Stomach (tissue), 4 donors: ENCODE data around the gene GREM2.

Source experiments
- EP300 ChIP-seq: sonication (generic); formaldehyde crosslinking; IDR thresholded peaks from one replicate; pipeline ENCODE4 v1.6.1; 2017; ENCODE audit warnings: antibody characterized with exemption
- POLR2A ChIP-seq, 4 donors: fragments of 450-650 bp; IDR thresholded peaks; one replicate each; pipeline ENCODE4 v1.6.1; 2016; ENCODE audit warnings: antibody characterized with exemption in 4 of 4, control low read depth in 2 of 4, mild to moderate bottlenecking in 1 of 4, moderate library complexity in 1 of 4
- TF ChIP-seq, protein P1 (sequence below), 7 experiments: fragments of 450-650 bp in 4 of 7; fragments of 200-600 bp in 3 of 7; sonication (generic) in 3 of 7; IDR thresholded peaks; one replicate each; pipeline ENCODE4 v1.5.1; 2016 to 2019; ENCODE audit warnings: antibody characterized with exemption in 7 of 7, control low read depth in 2 of 7, mild to moderate bottlenecking in 1 of 7

GRCh38 chr1:240559781-240560180, 52.2 kb downstream of the GREM2 start:
- TF ChIP-seq, protein P1, sequence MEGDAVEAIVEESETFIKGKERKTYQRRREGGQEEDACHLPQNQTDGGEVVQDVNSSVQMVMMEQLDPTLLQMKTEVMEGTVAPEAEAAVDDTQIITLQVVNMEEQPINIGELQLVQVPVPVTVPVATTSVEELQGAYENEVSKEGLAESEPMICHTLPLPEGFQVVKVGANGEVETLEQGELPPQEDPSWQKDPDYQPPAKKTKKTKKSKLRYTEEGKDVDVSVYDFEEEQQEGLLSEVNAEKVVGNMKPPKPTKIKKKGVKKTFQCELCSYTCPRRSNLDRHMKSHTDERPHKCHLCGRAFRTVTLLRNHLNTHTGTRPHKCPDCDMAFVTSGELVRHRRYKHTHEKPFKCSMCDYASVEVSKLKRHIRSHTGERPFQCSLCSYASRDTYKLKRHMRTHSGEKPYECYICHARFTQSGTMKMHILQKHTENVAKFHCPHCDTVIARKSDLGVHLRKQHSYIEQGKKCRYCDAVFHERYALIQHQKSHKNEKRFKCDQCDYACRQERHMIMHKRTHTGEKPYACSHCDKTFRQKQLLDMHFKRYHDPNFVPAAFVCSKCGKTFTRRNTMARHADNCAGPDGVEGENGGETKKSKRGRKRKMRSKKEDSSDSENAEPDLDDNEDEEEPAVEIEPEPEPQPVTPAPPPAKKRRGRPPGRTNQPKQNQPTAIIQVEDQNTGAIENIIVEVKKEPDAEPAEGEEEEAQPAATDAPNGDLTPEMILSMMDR (IDR thresholded peaks at IDR 0.05), result no peak
- TF ChIP-seq EP300 (no peak), POLR2A (IDR thresholded peaks at IDR 0.05) (no peak)
